ENCODE data around the gene RTN4R.
"Not testable (repeated sequence)": the region's sequence is repeated elsewhere in the genome, so short reads cannot be mapped to it uniquely, and the experiment has no call there.

RTN4R gene

GRCh38 chr22:20270190-20271113 lies 2.3 kb upstream of the RTN4R start:
- H3K4me1 ChIP-seq (ENCODE audit: control insufficient read depth in 1 of 2, insufficient read depth in 2 of 2, low read length in 2 of 2): peaks cover 0 to 10% of the 10 kb centered on the region in 2 donors
- not testable (repeated sequence) for H3K27ac ChIP-seq (ENCODE audit: low read depth, low read length); H3K4me3 ChIP-seq (ENCODE audit: low read depth in 1 of 2, low read length in 2 of 2); H3K9me3 ChIP-seq (ENCODE audit: control insufficient read depth in 1 of 2, low read length in 2 of 2); H3K27me3 ChIP-seq (ENCODE audit: control insufficient read depth in 1 of 2, insufficient read depth in 2 of 2, low read length in 2 of 2); H3K9ac ChIP-seq (ENCODE audit: low read depth in 1 of 2, low read length in 2 of 2); H3K36me3 ChIP-seq (ENCODE audit: control insufficient read depth in 1 of 2, insufficient read depth in 2 of 2, low read length in 2 of 2)

DNA sequence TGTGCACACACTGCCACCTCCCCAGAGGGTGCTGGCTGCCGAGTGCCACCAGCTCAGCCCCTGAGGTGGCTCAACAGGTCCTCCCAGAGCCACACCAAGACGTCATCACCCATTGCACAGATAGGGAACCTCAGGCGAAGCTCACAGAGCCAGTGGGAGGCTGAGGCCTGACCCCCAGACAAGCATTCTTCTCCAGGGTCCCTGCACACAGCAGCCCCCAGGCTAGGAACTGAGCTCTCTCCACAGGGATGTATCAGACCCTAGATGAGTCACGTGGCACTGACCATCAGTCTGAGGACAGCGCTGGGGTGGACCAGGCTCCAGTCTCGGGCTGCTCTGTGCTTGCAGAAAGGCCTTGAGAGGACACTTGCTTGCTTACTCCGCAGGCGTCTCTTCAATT lies 1.6 kb upstream of the RTN4R start:
- not testable (repeated sequence) for H3K9ac ChIP-seq (ENCODE audit: low read depth in 1 of 2, low read length in 2 of 2); H3K4me3 ChIP-seq (ENCODE audit: low read depth in 1 of 2, low read length in 2 of 2)

DNA sequence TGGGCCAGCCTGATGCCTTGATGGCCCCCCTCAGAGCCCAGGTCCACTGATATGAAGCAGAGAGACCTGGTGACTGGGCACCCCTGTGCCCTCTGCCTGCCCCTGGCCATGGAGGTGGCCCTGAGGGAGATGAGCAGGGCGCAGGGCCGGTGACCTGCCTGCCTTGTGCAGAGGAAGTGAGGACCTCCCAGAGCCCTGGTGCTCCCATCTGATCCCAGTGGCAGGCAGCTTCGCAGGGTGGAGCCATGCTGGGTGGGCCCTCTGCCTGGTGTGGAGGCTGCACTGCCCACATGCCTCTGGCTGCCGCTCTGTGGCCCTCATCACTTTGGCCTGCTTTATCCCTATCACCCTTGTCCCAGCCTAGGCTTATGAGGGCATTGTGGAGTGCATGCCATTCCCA lies 1.1 kb upstream of the RTN4R start:
- H3K27me3 ChIP-seq (ENCODE audit: control insufficient read depth in 1 of 2, insufficient read depth in 2 of 2, low read length in 2 of 2); H3K4me3 ChIP-seq (ENCODE audit: low read depth in 1 of 2, low read length in 2 of 2); H3K9me3 ChIP-seq (ENCODE audit: control insufficient read depth in 1 of 2, low read length in 2 of 2); H3K9ac ChIP-seq (ENCODE audit: low read depth in 1 of 2, low read length in 2 of 2); H3K36me3 ChIP-seq (ENCODE audit: control insufficient read depth in 1 of 2, insufficient read depth in 2 of 2, low read length in 2 of 2); H3K27ac ChIP-seq (ENCODE audit: low read depth, low read length): not testable (repeated sequence)
- H3K4me1 ChIP-seq (ENCODE audit: control insufficient read depth in 1 of 2, insufficient read depth in 2 of 2, low read length in 2 of 2): peaks cover 0 to 10% of the 10 kb centered on the region in 2 donors

More for the DNA sequence above, 1.6 kb upstream of the RTN4R start:
- not testable (repeated sequence) for H3K9me3 ChIP-seq (ENCODE audit: control insufficient read depth in 1 of 2, low read length in 2 of 2); H3K27me3 ChIP-seq (ENCODE audit: control insufficient read depth in 1 of 2, insufficient read depth in 2 of 2, low read length in 2 of 2); H3K27ac ChIP-seq (ENCODE audit: low read depth, low read length); H3K36me3 ChIP-seq (ENCODE audit: control insufficient read depth in 1 of 2, insufficient read depth in 2 of 2, low read length in 2 of 2)
- peaks cover 0 to 10% of the 10 kb centered on the region in 2 donors for H3K4me1 ChIP-seq (ENCODE audit: control insufficient read depth in 1 of 2, insufficient read depth in 2 of 2, low read length in 2 of 2)

DNA sequence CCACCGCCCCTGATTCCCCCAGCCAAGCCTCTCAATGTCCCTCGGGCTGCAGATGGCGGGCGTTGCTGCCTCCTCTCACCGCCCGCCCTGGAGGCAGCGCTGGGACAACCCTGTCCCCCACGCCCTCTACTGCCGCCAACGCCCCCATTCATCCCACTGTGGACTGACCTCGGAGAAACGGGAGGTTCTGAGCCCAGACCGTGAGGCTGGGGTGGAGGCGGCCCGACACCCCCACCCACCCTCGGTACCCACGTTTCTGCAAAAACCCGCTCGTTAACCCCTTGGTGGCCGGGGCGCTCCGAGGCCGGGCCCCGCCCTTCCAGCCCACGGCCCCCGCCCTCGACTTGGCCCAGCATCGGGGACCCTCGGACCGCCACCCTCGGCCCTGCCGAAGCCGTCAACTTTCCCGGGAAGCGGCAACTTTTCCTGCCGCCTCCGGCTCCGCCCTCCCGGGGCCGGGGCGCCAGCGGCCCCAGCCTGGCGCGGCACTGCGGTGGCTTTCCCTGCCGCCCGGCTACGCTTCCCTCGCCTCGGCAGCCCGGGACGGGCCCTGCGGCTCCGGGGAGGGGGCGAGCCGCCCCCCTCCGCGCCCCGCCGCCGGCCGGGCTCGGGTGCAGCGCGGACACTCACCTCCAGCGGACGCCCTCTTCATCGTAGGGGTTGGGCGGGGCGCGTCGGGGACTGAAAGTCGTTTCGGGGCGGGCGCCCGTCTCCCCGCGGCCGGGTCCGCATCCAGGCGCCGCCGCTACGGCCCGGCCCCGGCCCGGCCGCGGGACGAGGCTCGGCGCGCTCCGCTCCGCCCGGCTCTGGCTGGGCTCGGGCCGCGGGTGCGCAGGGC lies 458 bp downstream of the RTN4R start:
- no peaks in the 10 kb centered on the region for H3K27me3 ChIP-seq (ENCODE audit: control insufficient read depth in 1 of 2, insufficient read depth in 2 of 2, low read length in 2 of 2)
- peaks cover 0 to 10% of the 10 kb centered on the region in 2 donors for H3K4me1 ChIP-seq (ENCODE audit: control insufficient read depth in 1 of 2, insufficient read depth in 2 of 2, low read length in 2 of 2)
- H3K36me3 ChIP-seq (ENCODE audit: control insufficient read depth in 1 of 2, insufficient read depth in 2 of 2, low read length in 2 of 2): no peaks in the 10 kb centered on the region
- peak overlapping the region; percentile 21 to 40 for H3K4me3 ChIP-seq (ENCODE audit: low read depth in 1 of 2, low read length in 2 of 2)
- H3K9me3 ChIP-seq (ENCODE audit: control insufficient read depth in 1 of 2, low read length in 2 of 2): no peaks in the 10 kb centered on the region
- no peak overlapping the region for H3K27ac ChIP-seq (ENCODE audit: low read depth, low read length)
- H3K9ac ChIP-seq (ENCODE audit: low read depth in 1 of 2, low read length in 2 of 2): no peak overlapping the region

DNA sequence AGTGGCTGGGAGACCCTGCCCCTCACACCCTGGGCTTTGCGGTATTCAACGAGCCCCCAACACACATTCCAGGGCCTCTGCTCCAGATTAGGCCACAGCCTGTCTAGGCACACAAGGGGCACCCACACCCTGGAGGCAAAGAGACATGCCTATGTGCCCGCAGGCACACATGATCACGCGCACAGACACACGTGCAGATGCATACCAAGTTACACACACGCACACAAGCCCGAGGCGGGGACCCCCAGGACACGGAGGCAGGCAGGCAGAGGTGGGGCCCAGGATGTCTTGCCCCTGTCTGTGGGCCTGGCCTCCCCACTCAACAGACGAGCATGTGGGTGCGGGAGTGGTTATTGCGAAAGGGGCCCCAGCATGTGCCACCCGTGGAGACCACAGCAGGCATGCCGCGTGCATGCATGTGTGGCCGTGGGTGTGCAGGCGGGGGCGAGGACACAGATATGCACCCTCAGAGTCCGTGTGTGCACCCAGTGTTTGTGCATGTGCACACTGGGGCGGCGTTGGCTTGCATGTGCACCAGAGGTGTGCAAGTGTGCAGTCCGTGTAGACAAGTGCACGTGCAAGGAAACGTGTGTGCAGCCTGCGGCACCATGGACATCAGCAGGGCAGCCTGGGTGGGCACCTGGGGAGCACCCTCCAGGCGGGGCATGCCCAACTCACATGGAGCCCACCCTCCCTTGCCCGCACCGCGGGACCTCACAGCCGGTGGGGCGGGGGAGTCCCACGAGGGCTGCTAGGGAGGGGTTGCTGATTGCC lies 1.3 kb downstream of the RTN4R start:
- H3K4me3 ChIP-seq (ENCODE audit: low read depth in 1 of 2, low read length in 2 of 2): peak overlapping the region in 1 of 2 donors; percentile 40
- not testable (repeated sequence) for H3K27ac ChIP-seq (ENCODE audit: low read depth, low read length); H3K36me3 ChIP-seq (ENCODE audit: control insufficient read depth in 1 of 2, insufficient read depth in 2 of 2, low read length in 2 of 2); H3K27me3 ChIP-seq (ENCODE audit: control insufficient read depth in 1 of 2, insufficient read depth in 2 of 2, low read length in 2 of 2); H3K9me3 ChIP-seq (ENCODE audit: control insufficient read depth in 1 of 2, low read length in 2 of 2); H3K9ac ChIP-seq (ENCODE audit: low read depth in 1 of 2, low read length in 2 of 2)
- peaks cover 0 to 10% of the 10 kb centered on the region in 2 donors for H3K4me1 ChIP-seq (ENCODE audit: control insufficient read depth in 1 of 2, insufficient read depth in 2 of 2, low read length in 2 of 2)

GRCh38 chr22:20265772-20266666 lies 2.1 kb downstream of the RTN4R start:
- not testable (repeated sequence) for H3K27ac ChIP-seq (ENCODE audit: low read depth, low read length); H3K4me3 ChIP-seq (ENCODE audit: low read depth in 1 of 2, low read length in 2 of 2); H3K27me3 ChIP-seq (ENCODE audit: control insufficient read depth in 1 of 2, insufficient read depth in 2 of 2, low read length in 2 of 2); H3K9ac ChIP-seq (ENCODE audit: low read depth in 1 of 2, low read length in 2 of 2); H3K9me3 ChIP-seq (ENCODE audit: control insufficient read depth in 1 of 2, low read length in 2 of 2); H3K36me3 ChIP-seq (ENCODE audit: control insufficient read depth in 1 of 2, insufficient read depth in 2 of 2, low read length in 2 of 2)
- H3K4me1 ChIP-seq (ENCODE audit: control insufficient read depth in 1 of 2, insufficient read depth in 2 of 2, low read length in 2 of 2): peaks cover 0 to 10% of the 10 kb centered on the region in 2 donors

DNA sequence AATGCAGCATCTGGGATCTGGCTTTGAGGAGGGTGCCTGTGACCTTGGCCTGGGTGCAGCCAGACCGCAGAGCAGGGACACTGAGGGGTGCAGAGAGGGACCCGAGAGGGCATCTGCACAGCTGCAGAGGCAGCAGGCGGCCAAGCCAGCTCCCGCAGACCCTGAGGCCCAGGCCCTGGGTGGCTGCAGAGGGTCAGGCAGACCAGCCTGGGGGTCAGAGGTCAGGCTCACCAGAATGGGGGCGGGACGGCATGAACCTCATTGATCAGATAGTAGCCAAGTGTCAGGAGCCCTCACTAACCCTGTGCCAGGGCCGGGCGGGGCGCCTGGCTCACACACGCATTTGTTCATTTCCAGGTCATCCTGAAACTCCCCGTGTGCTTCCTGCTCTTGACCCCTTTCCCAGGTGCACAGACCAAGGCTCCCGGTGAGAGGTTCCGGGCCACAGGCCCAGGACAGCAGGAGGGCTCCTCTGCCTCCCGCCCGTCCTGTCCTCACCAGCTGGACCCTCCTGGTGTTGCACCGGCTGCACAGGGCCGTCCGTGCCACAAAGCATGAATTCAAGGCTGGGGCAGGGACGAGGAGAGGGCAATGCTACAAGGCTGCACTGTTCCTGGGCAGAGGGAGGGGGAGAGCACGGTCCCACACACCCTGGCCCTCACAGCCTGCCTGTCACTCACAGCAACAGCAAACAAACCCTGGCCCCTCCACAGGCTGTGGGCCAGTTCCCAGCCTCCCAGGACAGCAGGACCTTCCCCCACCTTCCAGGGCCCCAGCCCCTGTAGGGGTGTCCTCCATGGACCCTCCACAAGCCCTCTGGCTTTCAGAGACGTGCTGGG lies 3.3 kb downstream of the RTN4R start:
- peaks cover 0 to 10% of the 10 kb centered on the region in 2 donors for H3K4me1 ChIP-seq (ENCODE audit: control insufficient read depth in 1 of 2, insufficient read depth in 2 of 2, low read length in 2 of 2)
- H3K27ac ChIP-seq (ENCODE audit: low read depth, low read length): no peak overlapping the region
- H3K9me3 ChIP-seq (ENCODE audit: control insufficient read depth in 1 of 2, low read length in 2 of 2): no peaks in the 10 kb centered on the region
- no peak overlapping the region for H3K9ac ChIP-seq (ENCODE audit: low read depth in 1 of 2, low read length in 2 of 2)
- H3K4me3 ChIP-seq (ENCODE audit: low read depth in 1 of 2, low read length in 2 of 2): no peak overlapping the region
- no peaks in the 10 kb centered on the region for H3K36me3 ChIP-seq (ENCODE audit: control insufficient read depth in 1 of 2, insufficient read depth in 2 of 2, low read length in 2 of 2)
- no peaks in the 10 kb centered on the region for H3K27me3 ChIP-seq (ENCODE audit: control insufficient read depth in 1 of 2, insufficient read depth in 2 of 2, low read length in 2 of 2)

DNA sequence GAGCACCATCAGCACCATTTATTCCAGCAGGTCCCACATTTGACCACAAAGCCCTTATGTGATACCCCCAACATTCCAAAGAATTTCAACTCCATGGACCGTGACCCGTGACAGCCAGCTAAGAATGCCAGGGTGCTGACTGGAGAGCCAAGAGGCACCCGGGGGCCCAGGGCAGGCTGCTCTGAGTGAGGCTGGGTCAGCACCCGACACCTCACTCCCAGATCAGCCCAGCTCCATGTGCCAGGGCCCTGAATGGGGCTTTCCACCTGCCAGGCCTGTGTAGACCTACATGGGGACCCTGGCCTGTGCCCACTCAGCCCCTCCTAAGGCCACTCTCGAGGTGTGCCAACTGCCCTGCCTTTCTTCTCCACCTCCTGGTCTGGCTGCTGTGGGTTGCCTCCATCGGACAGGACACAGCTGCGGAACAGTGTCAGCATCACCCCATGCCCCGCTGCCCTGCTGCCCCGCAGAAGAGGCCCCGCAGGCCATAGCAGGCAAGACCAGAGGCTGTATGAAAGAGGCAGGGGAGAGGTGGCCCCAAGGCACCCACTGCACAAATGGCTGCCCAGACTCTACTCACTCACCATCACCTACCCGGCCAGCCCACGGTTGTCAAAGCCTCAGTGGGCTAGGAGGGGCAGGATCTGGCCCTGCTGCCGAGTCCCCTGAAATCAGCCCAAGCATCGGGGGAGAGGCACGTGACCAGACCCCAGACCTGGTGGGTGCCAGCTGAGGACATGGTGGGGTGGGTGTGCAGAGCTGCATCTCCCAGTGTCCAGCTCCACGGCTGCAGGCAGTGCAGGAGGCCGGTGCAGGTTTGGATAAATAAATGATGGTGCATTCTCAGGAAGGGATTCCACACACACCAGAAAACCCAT lies 4.5 kb downstream of the RTN4R start:
- H3K9ac ChIP-seq (ENCODE audit: low read depth in 1 of 2, low read length in 2 of 2); H3K27me3 ChIP-seq (ENCODE audit: control insufficient read depth in 1 of 2, insufficient read depth in 2 of 2, low read length in 2 of 2); H3K9me3 ChIP-seq (ENCODE audit: control insufficient read depth in 1 of 2, low read length in 2 of 2); H3K36me3 ChIP-seq (ENCODE audit: control insufficient read depth in 1 of 2, insufficient read depth in 2 of 2, low read length in 2 of 2); H3K27ac ChIP-seq (ENCODE audit: low read depth, low read length); H3K4me3 ChIP-seq (ENCODE audit: low read depth in 1 of 2, low read length in 2 of 2): not testable (repeated sequence)
- H3K4me1 ChIP-seq (ENCODE audit: control insufficient read depth in 1 of 2, insufficient read depth in 2 of 2, low read length in 2 of 2): peaks cover 0 to 10% of the 10 kb centered on the region in 2 donors
